ENCODE results near the gene AGRP. TPM values are rescaled to one million over a fixed set of nuclear protein-coding genes. Genes with fewer than 3 reads are reported as not detected.

Gene AGRP
- total RNA-seq, 1 experiment from 2014 or later, result not detected

DNA sequence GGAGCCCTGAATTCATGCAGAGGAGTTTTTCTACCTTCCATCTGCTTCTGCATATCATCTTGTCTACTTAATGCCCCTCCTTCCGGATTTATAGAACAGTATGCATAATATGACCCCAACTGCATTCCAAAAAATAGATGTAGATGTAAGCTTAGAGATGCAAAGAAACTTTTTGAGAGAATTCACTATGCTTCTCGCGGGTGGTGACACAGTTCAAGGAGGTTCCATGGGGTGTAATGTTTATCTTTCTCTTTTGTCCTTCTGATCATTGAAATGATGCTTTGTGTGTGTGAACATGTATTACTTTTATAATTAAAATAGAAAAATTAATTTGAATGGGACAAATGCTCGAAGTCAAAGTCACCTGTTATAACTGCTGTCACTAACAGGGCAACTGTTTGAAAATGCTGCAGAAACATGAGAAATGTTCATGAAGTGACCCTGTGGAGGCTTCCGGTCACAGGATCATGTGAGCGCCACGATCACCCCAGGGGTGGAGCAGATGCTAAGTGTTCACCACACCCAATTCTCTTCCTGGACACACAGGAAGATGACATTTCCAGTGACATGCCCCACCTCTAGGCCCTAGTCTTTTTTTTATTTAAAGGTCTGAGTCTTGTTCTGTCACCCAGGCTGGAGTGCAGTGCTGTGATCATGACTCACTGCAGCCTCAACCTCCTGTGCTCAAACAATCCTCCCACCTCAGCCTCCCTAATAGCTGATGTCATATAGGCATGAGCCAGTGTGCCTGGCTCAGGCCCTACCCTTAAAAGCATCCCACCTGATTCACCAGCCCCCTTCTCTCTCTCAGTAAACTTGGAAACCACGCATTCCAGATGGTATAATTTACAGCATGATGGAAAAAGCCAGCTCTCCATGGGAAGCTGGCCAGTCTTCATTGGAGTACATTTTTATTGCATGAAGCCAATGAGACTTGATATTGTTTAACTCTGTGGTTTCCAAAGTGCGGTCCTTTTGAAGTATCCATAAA, 21.0 kb upstream of the AGRP start:
- no peak overlapping the region for H2BK20ac ChIP-seq (ENCODE audit: low read depth, low read length, poor library complexity, severe bottlenecking)
- no peak overlapping the region for H3K23ac ChIP-seq (ENCODE audit: insufficient read length, low read depth, low read length)
- TF ChIP-seq, protein P1, sequence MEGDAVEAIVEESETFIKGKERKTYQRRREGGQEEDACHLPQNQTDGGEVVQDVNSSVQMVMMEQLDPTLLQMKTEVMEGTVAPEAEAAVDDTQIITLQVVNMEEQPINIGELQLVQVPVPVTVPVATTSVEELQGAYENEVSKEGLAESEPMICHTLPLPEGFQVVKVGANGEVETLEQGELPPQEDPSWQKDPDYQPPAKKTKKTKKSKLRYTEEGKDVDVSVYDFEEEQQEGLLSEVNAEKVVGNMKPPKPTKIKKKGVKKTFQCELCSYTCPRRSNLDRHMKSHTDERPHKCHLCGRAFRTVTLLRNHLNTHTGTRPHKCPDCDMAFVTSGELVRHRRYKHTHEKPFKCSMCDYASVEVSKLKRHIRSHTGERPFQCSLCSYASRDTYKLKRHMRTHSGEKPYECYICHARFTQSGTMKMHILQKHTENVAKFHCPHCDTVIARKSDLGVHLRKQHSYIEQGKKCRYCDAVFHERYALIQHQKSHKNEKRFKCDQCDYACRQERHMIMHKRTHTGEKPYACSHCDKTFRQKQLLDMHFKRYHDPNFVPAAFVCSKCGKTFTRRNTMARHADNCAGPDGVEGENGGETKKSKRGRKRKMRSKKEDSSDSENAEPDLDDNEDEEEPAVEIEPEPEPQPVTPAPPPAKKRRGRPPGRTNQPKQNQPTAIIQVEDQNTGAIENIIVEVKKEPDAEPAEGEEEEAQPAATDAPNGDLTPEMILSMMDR (conservative IDR thresholded peaks at IDR 0.05), result no peak
- no peaks in the 10 kb centered on the region for H3K9me3 Mint-ChIP-seq
- H2AK5ac ChIP-seq (ENCODE audit: insufficient read length, low read length), result no peak overlapping the region
- no peak for DNase-seq
- H3K27ac Mint-ChIP-seq, result no peak overlapping the region
- H3K14ac ChIP-seq (ENCODE audit: insufficient read depth, low read length), result no peak overlapping the region
- H4K91ac ChIP-seq (ENCODE audit: insufficient read length, low read depth, low read length), result no peak overlapping the region
- H4K8ac ChIP-seq (replicated peaks; ENCODE audit: insufficient read length, low read depth, low read length), result no peak overlapping the region
- no peak overlapping the region for H2BK120ac ChIP-seq (ENCODE audit: low read depth, low read length, poor library complexity, severe bottlenecking)
- H3K9ac ChIP-seq (ENCODE audit: extremely low read depth, insufficient read length, low read length), result no peak overlapping the region
- no peak overlapping the region for H3T11ph ChIP-seq (ENCODE audit: low read length)
- no peak overlapping the region for H3K56ac ChIP-seq (ENCODE audit: insufficient read length, low read depth, low read length)
- no peak overlapping the region for H2BK12ac ChIP-seq (ENCODE audit: insufficient read length, low read depth, low read length)
- no peaks in the 10 kb centered on the region for H3K36me3 Mint-ChIP-seq (ENCODE audit: insufficient read depth in 1 of 3, low read depth in 3 of 3)
- H3K79me2 ChIP-seq (ENCODE audit: insufficient read depth, low read length), result no peaks in the 10 kb centered on the region
- no peak overlapping the region for H3K4ac ChIP-seq (ENCODE audit: low read depth, low read length)
- H3K4me3 Mint-ChIP-seq, result no peak overlapping the region
- H3K79me1 ChIP-seq (ENCODE audit: insufficient read depth, low read depth, low read length, poor library complexity, severe bottlenecking), result no peaks in the 10 kb centered on the region
- no peak overlapping the region for H2BK15ac ChIP-seq (ENCODE audit: low read depth, low read length)
- H3K27me3 Mint-ChIP-seq (ENCODE audit: low read depth), result peaks cover 71% of the 10 kb centered on the region
- H3K4me1 ChIP-seq (ENCODE audit: insufficient read depth, low read length), result no peaks in the 10 kb centered on the region
- H3K27ac ChIP-seq (ENCODE audit: insufficient read length, low read depth, low read length), result no peak overlapping the region
- H3K4me2 ChIP-seq (ENCODE audit: insufficient read depth, insufficient read length, low read length), result no peak overlapping the region
- no peaks in the 10 kb centered on the region for H3K27me3 ChIP-seq (ENCODE audit: insufficient read depth, low read length)
- H2BK5ac ChIP-seq (ENCODE audit: insufficient read length, low read length), result no peak overlapping the region
- no peak overlapping the region for H4K5ac ChIP-seq (ENCODE audit: insufficient read length, low read depth, low read length)
- H3K4me1 Mint-ChIP-seq, result peaks cover 6 to 13% of the 10 kb centered on the region in 2 experiments
- H3K9me3 ChIP-seq (ENCODE audit: control insufficient read depth, low read depth, low read length), result no peaks in the 10 kb centered on the region
- no peak overlapping the region for H3K18ac ChIP-seq (ENCODE audit: insufficient read length, low read depth, low read length)
- H2AFZ ChIP-seq (ENCODE audit: low read length), result no peak overlapping the region
- no CpG with 5 or more reads among the region's 9 CpGs for WGBS (ENCODE audit: extremely low coverage, insufficient read length, low lambda C conversion rate)
- no peaks in the 10 kb centered on the region for H3K23me2 ChIP-seq (ENCODE audit: insufficient read length, low read depth, low read length, poor library complexity, severe bottlenecking)
- no peaks in the 10 kb centered on the region for H4K20me1 ChIP-seq (ENCODE audit: control insufficient read depth, insufficient read depth, insufficient read length)
